Astrocyte (in vitro differentiated cells and primary cell): ENCODE measurements around the gene TPX2. TPM values are rescaled to one million over a fixed set of nuclear protein-coding genes. Genes with fewer than 3 reads are reported as not detected.

Source experiments
- DNase-seq: peaks from one replicate; pipeline ENCODE4 v3.0.0-alpha.2; 2010; ENCODE audit warnings: low read depth
- FAIRE-seq: peaks from 2 replicates; lab custom pipeline; 2011; peaks lifted over from hg19 to GRCh38; lab: Jason Lieb, UNC
- H2AFZ ChIP-seq: 2 replicates; pipeline ENCODE4 v1.6.0; 2012; ENCODE audit warnings: low read depth, low read length, inconsistent platforms
- H3K27ac ChIP-seq: 2 replicates; pipeline ENCODE4 v1.5.1; 2011; ENCODE audit warnings: low read depth, low read length, inconsistent platforms
- H3K27me3 ChIP-seq: 2 replicates; pipeline ENCODE4 v1.6.0; 2011; ENCODE audit warnings: low read length, inconsistent platforms; ENCODE audit not compliant: insufficient read depth
- H3K36me3 ChIP-seq: 2 replicates; pipeline ENCODE4 v1.5.1; 2011; ENCODE audit warnings: low read length, inconsistent platforms; ENCODE audit not compliant: insufficient read depth
- H3K4me1 ChIP-seq: 2 replicates; pipeline ENCODE4 v1.5.1; 2011; ENCODE audit warnings: low read length, inconsistent platforms; ENCODE audit not compliant: insufficient read depth
- H3K4me2 ChIP-seq: 2 replicates; pipeline ENCODE4 v1.6.0; 2012; ENCODE audit warnings: low read length, inconsistent platforms
- H3K4me3 ChIP-seq: 2 replicates; pipeline ENCODE4 v1.5.1; 2011; ENCODE audit warnings: low read depth, mild to moderate bottlenecking, low read length, inconsistent platforms; ENCODE audit not compliant: insufficient read depth
- H3K79me2 ChIP-seq: 2 replicates; pipeline ENCODE4 v1.6.0; 2012; ENCODE audit warnings: mild to moderate bottlenecking, low read length, inconsistent platforms; ENCODE audit not compliant: insufficient read depth
- H3K9ac ChIP-seq: 2 replicates; pipeline ENCODE4 v1.6.0; 2012; ENCODE audit warnings: mild to moderate bottlenecking, low read length, inconsistent platforms
- H3K9me3 ChIP-seq: 2 replicates; pipeline ENCODE4 v1.5.1; 2012; ENCODE audit warnings: low read depth, mild to moderate bottlenecking, low read length, inconsistent platforms; ENCODE audit not compliant: insufficient read depth
- H4K20me1 ChIP-seq: 2 replicates; pipeline ENCODE4 v1.6.0; 2012; ENCODE audit warnings: low read length, inconsistent platforms; ENCODE audit not compliant: insufficient read depth
- H3K27ac Mint-ChIP-seq: one replicate; pipeline ENCODE4 v1.8.0; 2021; ENCODE audit warnings: mild to moderate bottlenecking, mixed read lengths; ENCODE audit not compliant: unreplicated experiment
- H3K27me3 Mint-ChIP-seq: one replicate; pipeline ENCODE4 v1.8.0; 2021; ENCODE audit warnings: low read depth, mixed read lengths; ENCODE audit not compliant: unreplicated experiment
- H3K36me3 Mint-ChIP-seq: one replicate; pipeline ENCODE4 v1.8.0; 2021; ENCODE audit warnings: low read depth, mixed read lengths; ENCODE audit not compliant: unreplicated experiment
- H3K4me1 Mint-ChIP-seq: one replicate; pipeline ENCODE4 v1.8.0; 2021; ENCODE audit warnings: low read depth, mixed read lengths; ENCODE audit not compliant: unreplicated experiment
- H3K4me3 Mint-ChIP-seq: one replicate; pipeline ENCODE4 v1.8.0; 2021; ENCODE audit warnings: mild to moderate bottlenecking, moderate library complexity, mixed read lengths; ENCODE audit not compliant: unreplicated experiment
- H3K9me3 Mint-ChIP-seq: one replicate; pipeline ENCODE4 v1.8.0; 2021; ENCODE audit warnings: mild to moderate bottlenecking, mixed read lengths; ENCODE audit not compliant: unreplicated experiment
- EZH2 ChIP-seq: IDR thresholded peaks from 2 replicates; pipeline ENCODE4 v1.6.1; 2012; ENCODE audit warnings: mild to moderate bottlenecking, low read length, inconsistent platforms; ENCODE audit not compliant: insufficient read depth
- total RNA-seq: library from RNA; stranded (reverse); gene quantifications from 2 replicates; pipeline ENCODE4 v1.2.1, GENCODE V29; 2021
- TF ChIP-seq, protein P1 (sequence below): IDR thresholded peaks from 2 replicates; pipeline ENCODE4 v1.5.1; 2011; ENCODE audit warnings: low read depth, mild to moderate bottlenecking, inconsistent platforms, low read length, moderate library complexity; ENCODE audit not compliant: insufficient read depth

TPX2 gene
- total RNA-seq, 1 donor from 2014 or later = 41.6 TPM

DNA sequence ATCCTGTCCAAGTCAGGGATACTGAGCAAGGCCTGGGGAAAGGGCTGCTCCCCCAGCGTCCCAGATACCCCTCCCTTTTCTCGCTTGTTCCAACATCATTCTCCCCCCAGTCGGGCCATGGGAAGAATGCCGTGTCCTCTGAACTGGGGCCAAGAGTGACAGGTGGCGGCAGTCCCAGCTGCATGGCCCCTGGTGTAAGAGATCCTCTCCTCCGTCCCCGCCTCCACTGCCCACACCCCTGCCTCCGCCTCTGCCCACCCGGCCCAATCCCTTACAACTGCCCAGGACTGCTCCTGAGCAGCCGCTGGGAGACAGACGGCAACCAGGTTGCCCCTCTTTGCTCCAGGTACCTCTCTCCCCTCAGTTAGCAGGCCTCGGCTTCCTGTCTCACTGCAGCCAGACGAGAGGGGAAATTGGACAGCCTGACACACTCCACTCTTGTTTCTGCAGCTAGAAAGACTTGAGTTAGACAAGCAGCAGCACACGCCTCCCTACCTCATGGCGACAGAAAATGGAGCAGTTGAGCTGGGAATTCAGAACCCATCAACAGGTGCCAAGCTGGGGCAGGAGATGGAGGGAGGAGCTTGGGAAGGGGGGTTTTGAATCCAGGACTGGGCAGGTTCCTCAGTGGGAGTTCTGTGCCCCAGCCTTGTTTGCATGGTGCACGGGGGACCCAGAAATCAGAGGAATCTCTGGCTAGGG lies 80.1 kb downstream of the TPX2 start, which contains the start of gene MYLK2:
MYLK2 (plus strand) TSS at position 274 of the 702 bp plus-strand sequence; CDS start at position 499, 225 bp downstream.
- Histone ChIP-seq H3K4me2 (no peak within 1 kb of the TSS), H3K36me3 (no peaks in the 10 kb centered on the region), H2AFZ (no peak within 1 kb of the TSS), H3K9me3 (no peaks in the 10 kb centered on the region), H3K4me1 (peaks cover 17% of the 10 kb centered on the region), H4K20me1 (no peaks in the 10 kb centered on the region), H3K27me3 (no peaks in the 10 kb centered on the region), H3K4me3 (no peak within 1 kb of the TSS), H3K9ac (no peak within 1 kb of the TSS), H3K27ac (no peak within 1 kb of the TSS), H3K79me2 (no peaks in the 10 kb centered on the region)
- Mint-ChIP-seq H3K9me3 (no peaks in the 10 kb centered on the region), H3K27me3 (peaks cover 35% of the 10 kb centered on the region), H3K36me3 (peaks cover 2% of the 10 kb centered on the region), H3K27ac (no peak within 1 kb of the TSS), H3K4me1 (peaks cover 15% of the 10 kb centered on the region), H3K4me3 (no peak within 1 kb of the TSS)
- DNase-seq = no peak
- no peak for FAIRE-seq
- TF ChIP-seq, protein P1, sequence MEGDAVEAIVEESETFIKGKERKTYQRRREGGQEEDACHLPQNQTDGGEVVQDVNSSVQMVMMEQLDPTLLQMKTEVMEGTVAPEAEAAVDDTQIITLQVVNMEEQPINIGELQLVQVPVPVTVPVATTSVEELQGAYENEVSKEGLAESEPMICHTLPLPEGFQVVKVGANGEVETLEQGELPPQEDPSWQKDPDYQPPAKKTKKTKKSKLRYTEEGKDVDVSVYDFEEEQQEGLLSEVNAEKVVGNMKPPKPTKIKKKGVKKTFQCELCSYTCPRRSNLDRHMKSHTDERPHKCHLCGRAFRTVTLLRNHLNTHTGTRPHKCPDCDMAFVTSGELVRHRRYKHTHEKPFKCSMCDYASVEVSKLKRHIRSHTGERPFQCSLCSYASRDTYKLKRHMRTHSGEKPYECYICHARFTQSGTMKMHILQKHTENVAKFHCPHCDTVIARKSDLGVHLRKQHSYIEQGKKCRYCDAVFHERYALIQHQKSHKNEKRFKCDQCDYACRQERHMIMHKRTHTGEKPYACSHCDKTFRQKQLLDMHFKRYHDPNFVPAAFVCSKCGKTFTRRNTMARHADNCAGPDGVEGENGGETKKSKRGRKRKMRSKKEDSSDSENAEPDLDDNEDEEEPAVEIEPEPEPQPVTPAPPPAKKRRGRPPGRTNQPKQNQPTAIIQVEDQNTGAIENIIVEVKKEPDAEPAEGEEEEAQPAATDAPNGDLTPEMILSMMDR = no peak
- no peak for TF ChIP-seq EZH2

DNA sequence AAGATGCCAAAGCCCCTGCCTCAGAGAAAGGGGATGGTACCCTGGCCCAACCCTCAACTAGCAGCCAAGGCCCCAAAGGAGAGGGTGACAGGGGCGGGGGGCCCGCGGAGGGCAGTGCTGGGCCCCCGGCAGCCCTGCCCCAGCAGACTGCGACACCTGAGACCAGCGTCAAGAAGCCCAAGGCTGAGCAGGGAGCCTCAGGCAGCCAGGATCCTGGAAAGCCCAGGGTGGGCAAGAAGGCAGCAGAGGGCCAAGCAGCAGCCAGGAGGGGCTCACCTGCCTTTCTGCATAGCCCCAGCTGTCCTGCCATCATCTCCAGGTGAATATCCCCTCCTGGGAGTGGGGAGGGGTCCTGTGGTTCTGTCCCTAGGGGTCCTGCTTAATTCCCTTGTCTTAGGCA lies 81.1 kb downstream of the TPX2 start:
- H3K27ac Mint-ChIP-seq = no peak overlapping the region
- peaks cover 36% of the 10 kb centered on the region for H3K27me3 Mint-ChIP-seq
- H3K9me3 Mint-ChIP-seq = no peaks in the 10 kb centered on the region
- Histone ChIP-seq H3K4me2 (no peak overlapping the region), H3K9me3 (no peaks in the 10 kb centered on the region), H3K9ac (no peak overlapping the region), H4K20me1 (no peaks in the 10 kb centered on the region), H3K27me3 (peaks cover 2% of the 10 kb centered on the region), H3K4me3 (no peak overlapping the region), H3K4me1 (peaks cover 26% of the 10 kb centered on the region), H3K36me3 (no peaks in the 10 kb centered on the region), H3K27ac (no peak overlapping the region), H2AFZ (no peak overlapping the region), H3K79me2 (no peaks in the 10 kb centered on the region)
- no peak for TF ChIP-seq EZH2
- FAIRE-seq (no peak), DNase-seq (no peak)
- no peaks in the 10 kb centered on the region for H3K36me3 Mint-ChIP-seq
- no peak overlapping the region for H3K4me3 Mint-ChIP-seq
- H3K4me1 Mint-ChIP-seq = peaks cover 12% of the 10 kb centered on the region

DNA sequence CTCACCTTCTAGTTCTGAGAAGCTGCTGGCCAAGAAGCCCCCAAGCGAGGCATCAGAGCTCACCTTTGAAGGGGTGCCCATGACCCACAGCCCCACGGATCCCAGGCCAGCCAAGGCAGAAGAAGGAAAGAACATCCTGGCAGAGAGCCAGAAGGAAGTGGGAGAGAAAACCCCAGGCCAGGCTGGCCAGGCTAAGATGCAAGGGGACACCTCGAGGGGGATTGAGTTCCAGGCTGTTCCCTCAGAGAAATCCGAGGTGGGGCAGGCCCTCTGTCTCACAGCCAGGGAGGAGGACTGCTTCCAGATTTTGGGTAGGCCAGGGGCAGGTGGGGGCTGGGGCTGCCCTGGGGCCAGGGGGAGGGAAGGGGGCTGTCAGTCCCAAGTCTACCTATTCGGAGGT lies 82.3 kb downstream of the TPX2 start:
- Histone ChIP-seq H3K36me3 (no peaks in the 10 kb centered on the region), H3K4me3 (no peak overlapping the region), H3K9me3 (no peaks in the 10 kb centered on the region), H2AFZ (no peak overlapping the region), H3K79me2 (no peaks in the 10 kb centered on the region), H3K4me2 (no peak overlapping the region), H3K9ac (no peak overlapping the region), H4K20me1 (no peaks in the 10 kb centered on the region), H3K27ac (no peak overlapping the region), H3K4me1 (peaks cover 26% of the 10 kb centered on the region), H3K27me3 (peaks cover 2% of the 10 kb centered on the region)
- H3K9me3 Mint-ChIP-seq = no peaks in the 10 kb centered on the region
- no peak overlapping the region for H3K27ac Mint-ChIP-seq
- FAIRE-seq (no peak), DNase-seq (no peak)
- no peaks in the 10 kb centered on the region for H3K36me3 Mint-ChIP-seq
- no peak overlapping the region for H3K4me3 Mint-ChIP-seq
- peaks cover 10% of the 10 kb centered on the region for H3K4me1 Mint-ChIP-seq
- H3K27me3 Mint-ChIP-seq = peaks cover 32% of the 10 kb centered on the region
- TF ChIP-seq, protein P1 = no peak
- TF ChIP-seq EZH2 = no peak
